Left lung (tissue), 10 donors: ENCODE results near the gene OSBPL6. TPM values are rescaled to one million over a fixed set of nuclear protein-coding genes. Genes with fewer than 3 reads are reported as not detected.

Experiments
- ATAC-seq: fragments of 200-7000 bp; cut with Tn5 transposase; one replicate; pipeline ENCODE4 v1.9.1; 2020; ENCODE audit warnings: moderate library complexity
- DNase-seq, 4 donors: peaks; one replicate each; pipeline ENCODE4 v3.0.0-alpha.2; 2013 to 2020
- H3K27ac ChIP-seq, 2 donors: fragments of 200-600 bp; sonication (generic) in 1 of 2; one replicate each; pipeline versions ENCODE4 v1.5.0 to v1.8.0; 2020 to 2021
- H3K27me3 ChIP-seq, 2 donors: fragments of 200-600 bp; sonication (generic) in 1 of 2; one replicate each; pipeline versions ENCODE4 v1.5.0 to v1.8.0; 2020 to 2021
- H3K36me3 ChIP-seq, 2 donors: fragments of 200-600 bp; sonication (generic) in 1 of 2; one replicate each; pipeline versions ENCODE4 v1.5.0 to v1.8.0; 2020 to 2021
- H3K4me1 ChIP-seq, 2 donors: fragments of 200-600 bp; one replicate each; pipeline ENCODE4 v1.8.0; 2021
- H3K4me3 ChIP-seq, 2 donors: fragments of 200-600 bp; sonication (generic) in 1 of 2; one replicate each; pipeline versions ENCODE4 v1.5.0 to v1.8.0; 2020 to 2021; ENCODE audit warnings: mild to moderate bottlenecking in 1 of 2
- H3K9me3 ChIP-seq, 2 donors: fragments of 200-600 bp; sonication (generic) in 1 of 2; one replicate each; pipeline versions ENCODE4 v1.5.0 to v1.8.0; 2020 to 2021
- CTCF ChIP-seq, 2 donors: fragments of 200-600 bp; sonication (generic) in 1 of 2; IDR thresholded peaks; one replicate each; pipeline versions ENCODE4 v1.5.0 to v1.8.0; 2021; ENCODE audit warnings: antibody characterized with exemption in 2 of 2
- intact Hi-C, 2 donors: fragments of 100-400 bp; cut with DNase I; formaldehyde crosslinking; loops; one replicate each; pipeline versions ENCODE4 v1.11.2 to v1.14.2; 2022
- polyA plus RNA-seq, 6 donors: library from polyadenylated mRNA; unstranded; fragments of 120-200 nt; gene quantifications; one replicate each; pipeline ENCODE4 v1.2.1, GENCODE V29; 2013; ENCODE audit not compliant: insufficient read length in 6 of 6
- total RNA-seq, 2 donors: library from RNA; stranded (reverse); fragmentation: NEBNext Ultra II Directional; extraction: Animal tissue kit (Norgen Biotek cat#: 25700); gene quantifications; one replicate each; pipeline ENCODE4 v1.2.1, GENCODE V29; 2021
- donor health status: DM: no; HTN: yes; CAD: no.
- donor health status: DM: no; HTN: no; CAD: no.

The OSBPL6 gene
- total and polyA plus RNA-seq, 8 donors, result 2.9 to 6.0 (median 4.9) TPM

- H3K27ac ChIP-seq, result no peak overlapping the region
- H3K27me3 ChIP-seq, result no peaks in the 10 kb centered on the region
- TF ChIP-seq CTCF (IDR thresholded peaks at IDR 0.05), result no peak
- intact Hi-C loops, result no loop called here
- H3K36me3 ChIP-seq, result no peaks in the 10 kb centered on the region
- H3K4me3 ChIP-seq, result no peak overlapping the region
- DNase-seq (no peak), ATAC-seq (no peak)
- H3K9me3 ChIP-seq, result no peaks in the 10 kb centered on the region
- no peaks in the 10 kb centered on the region for H3K4me1 ChIP-seq
Measured at GRCh38 chr2:178221556-178221955, 27.2 kb downstream of the OSBPL6 start.

- no peaks in the 10 kb centered on the region for H3K27me3 ChIP-seq
- no peaks in the 10 kb centered on the region for H3K9me3 ChIP-seq
- TF ChIP-seq CTCF (IDR thresholded peaks at IDR 0.05), result no peak
- no peak overlapping the region for H3K4me3 ChIP-seq
- H3K27ac ChIP-seq, result no peak overlapping the region
- H3K36me3 ChIP-seq, result no peaks in the 10 kb centered on the region
- no peaks in the 10 kb centered on the region for H3K4me1 ChIP-seq
- DNase-seq (no peak), ATAC-seq (no peak)
- intact Hi-C loops, result no loop called here
Measured at GRCh38 chr2:178223806-178224205, 29.5 kb downstream of the OSBPL6 start.

GRCh38 chr2:178225006-178225805 lies 30.9 kb downstream of the OSBPL6 start:
- H3K36me3 ChIP-seq, result no peaks in the 10 kb centered on the region
- no peak for DNase-seq
- H3K9me3 ChIP-seq, result no peaks in the 10 kb centered on the region
- TF ChIP-seq CTCF (IDR thresholded peaks at IDR 0.05), result no peak
- no peaks in the 10 kb centered on the region for H3K27me3 ChIP-seq
- no peak for ATAC-seq
- H3K27ac ChIP-seq, result no peak overlapping the region
- intact Hi-C loops, result no loop called here
- no peak overlapping the region for H3K4me3 ChIP-seq
- H3K4me1 ChIP-seq, result no peaks in the 10 kb centered on the region

DNA sequence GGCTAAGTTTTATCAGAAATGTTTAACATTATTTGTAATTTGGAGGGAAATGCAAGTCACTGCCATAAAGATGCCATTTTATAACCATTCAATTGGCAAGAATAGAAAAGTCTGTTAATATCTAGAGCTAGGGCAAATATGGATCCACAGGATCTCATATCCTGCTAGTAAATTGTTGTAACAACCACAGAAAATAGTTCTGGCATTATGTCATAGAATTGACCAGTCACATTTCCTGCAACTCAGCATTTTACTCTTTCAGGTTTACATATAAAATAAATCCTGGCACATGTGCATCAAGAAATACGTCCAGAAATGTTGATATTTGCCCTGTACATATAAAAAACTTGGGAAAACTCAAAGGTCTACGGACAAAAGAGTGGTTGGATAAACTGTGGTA lies 32.9 kb downstream of the OSBPL6 start:
- H3K27ac ChIP-seq, result no peak overlapping the region
- DNase-seq (no peak), ATAC-seq (no peak)
- TF ChIP-seq CTCF (IDR thresholded peaks at IDR 0.05), result no peak
- H3K9me3 ChIP-seq, result no peaks in the 10 kb centered on the region
- intact Hi-C loops, result no loop called here
- H3K36me3 ChIP-seq, result no peaks in the 10 kb centered on the region
- no peak overlapping the region for H3K4me3 ChIP-seq
- H3K27me3 ChIP-seq, result no peaks in the 10 kb centered on the region
- no peaks in the 10 kb centered on the region for H3K4me1 ChIP-seq

DNA sequence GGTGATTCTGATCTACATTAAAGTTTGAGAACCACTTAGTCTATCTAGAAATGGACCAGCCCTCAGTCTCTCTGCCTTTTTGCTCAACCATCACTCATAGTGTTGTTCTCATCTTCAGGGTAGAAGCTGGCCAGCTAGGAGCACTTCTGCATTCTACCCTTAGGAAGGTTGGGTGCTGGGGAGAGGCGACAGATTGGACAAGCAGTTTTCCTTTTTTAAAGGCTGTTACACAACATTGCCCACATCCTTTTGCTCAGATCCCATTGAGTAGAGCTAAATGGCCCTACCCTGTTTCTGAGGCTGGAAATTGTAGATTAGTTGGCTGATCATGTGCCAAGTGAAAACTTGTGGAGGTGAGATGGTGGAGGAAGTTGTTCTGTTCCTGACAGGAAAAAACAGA lies 35.6 kb downstream of the OSBPL6 start:
- no peaks in the 10 kb centered on the region for H3K27me3 ChIP-seq

More for the DNA sequence above, 35.6 kb downstream of the OSBPL6 start:
- Histone ChIP-seq H3K36me3 (no peaks in the 10 kb centered on the region), H3K4me1 (no peaks in the 10 kb centered on the region), H3K9me3 (no peaks in the 10 kb centered on the region), H3K4me3 (no peak overlapping the region), H3K27ac (no peak overlapping the region)
- intact Hi-C loops, result no loop called here
- ATAC-seq (no peak), DNase-seq (no peak)
- TF ChIP-seq CTCF (IDR thresholded peaks at IDR 0.05), result no peak
